GM19240 (cell line): ENCODE results near the gene PTPRM.

Experiments used
- DNase-seq: peaks from one replicate; pipeline ENCODE4 v3.0.0; 2011; ENCODE audit warnings: low spot score; ENCODE audit not compliant: insufficient read length

PTPRM gene

DNA sequence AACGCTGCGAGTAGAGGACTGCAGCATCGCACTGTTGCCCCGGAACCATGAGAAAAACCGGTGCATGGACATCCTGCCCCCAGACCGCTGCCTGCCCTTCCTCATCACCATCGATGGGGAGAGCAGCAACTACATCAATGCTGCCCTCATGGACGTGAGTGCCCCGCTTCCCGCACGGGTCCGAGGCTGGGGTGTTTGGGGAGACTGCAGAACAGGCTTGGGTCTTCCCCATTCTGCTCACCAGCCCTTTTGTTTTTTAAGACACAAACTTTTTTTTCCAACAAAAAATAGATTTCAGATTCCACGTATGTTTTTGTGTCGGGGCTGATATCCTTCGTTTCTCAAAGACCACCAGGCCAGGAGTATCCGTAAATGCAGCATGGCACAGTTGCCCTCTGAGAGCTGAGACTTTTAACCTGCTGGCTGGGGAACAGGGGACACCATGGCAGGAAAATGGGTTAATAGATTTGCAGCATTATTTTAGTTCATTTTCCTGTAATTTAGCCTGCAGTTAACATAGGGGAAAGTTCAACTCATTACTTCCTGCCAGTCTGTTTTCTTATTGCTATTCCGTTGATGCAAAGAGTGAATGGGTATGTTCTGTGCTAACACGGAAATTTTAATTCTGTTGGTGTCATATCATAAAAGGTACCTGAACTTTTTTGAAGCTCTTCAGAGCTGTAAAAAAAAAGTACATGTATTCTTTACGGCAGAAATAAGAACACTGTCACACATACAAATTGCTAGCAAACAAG, 812.2 kb downstream of the PTPRM start:
- no peak for DNase-seq

DNA sequence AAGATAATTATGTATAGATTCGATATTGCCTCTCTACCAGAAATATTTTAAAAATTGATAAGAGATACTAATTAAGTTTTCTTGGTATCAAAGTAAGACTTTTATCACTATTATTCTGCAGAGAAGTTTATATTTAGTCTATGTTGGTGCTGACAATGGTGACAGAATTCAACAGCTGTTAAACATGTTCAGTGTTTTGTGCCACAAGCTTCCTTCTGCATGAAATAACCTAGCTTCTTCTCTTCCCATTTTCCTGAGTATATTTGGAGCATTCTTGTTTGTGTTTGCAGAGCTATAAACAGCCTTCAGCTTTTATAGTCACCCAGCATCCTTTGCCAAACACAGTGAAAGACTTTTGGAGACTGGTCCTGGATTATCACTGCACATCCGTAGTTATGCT, 812.9 kb downstream of the PTPRM start:
- DNase-seq, result no peak

DNA sequence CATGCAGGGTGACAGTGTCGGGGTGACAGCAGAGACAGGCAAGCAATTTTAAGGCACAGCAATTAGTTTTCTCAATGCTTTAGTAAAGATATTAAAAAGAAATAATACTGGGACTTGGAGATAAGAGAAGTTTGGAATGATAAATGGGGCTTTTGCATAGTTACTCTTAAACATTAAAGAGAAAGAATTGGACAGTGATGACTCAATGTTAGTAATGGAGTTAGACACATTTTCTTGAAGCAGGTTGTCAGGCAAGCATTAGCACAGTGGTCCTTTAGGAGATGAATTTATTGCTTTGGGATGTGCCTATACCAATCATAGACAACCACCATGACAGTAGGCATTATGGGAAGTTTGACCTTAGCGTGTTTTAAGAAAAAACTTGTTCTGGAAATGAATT, 813.8 kb downstream of the PTPRM start:
- DNase-seq, result no peak

DNA sequence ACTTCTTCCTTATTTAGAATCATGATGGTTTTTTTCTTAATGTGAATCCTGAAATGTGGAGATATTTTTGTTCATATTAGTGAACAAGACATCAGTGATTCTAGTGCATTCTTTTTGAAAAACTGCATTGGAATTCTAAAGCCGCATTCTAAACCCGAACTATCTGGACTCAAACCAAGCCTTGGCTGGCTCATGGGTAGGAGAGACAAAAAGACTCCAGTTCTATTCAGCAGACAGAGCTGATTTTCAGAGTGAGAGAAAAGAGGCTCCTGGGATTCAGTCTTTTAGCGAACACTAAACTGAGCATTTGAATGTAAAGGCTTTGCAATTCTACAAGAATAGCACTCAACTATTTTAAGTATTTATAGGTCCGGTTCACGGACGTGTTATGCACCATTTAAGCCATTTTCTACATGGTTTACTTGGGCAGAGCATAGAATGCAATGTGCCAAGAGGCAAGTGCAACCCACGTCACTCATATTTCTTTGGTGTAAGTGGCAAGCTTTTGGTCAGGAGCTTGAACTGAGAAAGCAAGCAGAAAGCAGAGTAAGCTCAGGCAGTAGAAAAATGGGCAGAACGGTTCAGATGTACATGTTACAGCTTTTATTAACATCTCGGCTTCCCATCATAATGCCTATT, 814.8 kb downstream of the PTPRM start:
- no peak for DNase-seq

DNA sequence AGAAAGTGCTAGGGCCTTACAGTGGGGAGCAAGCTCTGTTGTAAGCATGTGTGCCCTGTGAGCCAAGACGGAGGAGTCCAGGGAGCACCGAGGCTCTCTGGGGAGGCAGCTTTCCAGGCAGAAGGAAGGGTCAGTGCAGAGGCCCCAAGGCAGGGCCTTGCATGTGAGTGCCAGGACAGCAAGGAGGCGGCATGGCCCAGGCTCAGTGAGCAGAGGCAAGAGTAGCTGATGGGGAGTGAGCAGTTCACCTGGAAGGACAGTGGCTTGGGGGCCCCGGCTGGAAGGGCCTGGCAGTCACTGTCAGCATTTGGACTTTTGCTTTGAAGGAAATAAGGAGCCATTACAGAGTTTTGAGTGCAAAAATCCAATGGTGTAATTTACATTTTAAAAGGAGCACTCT, 818.3 kb downstream of the PTPRM start:
- no peak for DNase-seq

DNA sequence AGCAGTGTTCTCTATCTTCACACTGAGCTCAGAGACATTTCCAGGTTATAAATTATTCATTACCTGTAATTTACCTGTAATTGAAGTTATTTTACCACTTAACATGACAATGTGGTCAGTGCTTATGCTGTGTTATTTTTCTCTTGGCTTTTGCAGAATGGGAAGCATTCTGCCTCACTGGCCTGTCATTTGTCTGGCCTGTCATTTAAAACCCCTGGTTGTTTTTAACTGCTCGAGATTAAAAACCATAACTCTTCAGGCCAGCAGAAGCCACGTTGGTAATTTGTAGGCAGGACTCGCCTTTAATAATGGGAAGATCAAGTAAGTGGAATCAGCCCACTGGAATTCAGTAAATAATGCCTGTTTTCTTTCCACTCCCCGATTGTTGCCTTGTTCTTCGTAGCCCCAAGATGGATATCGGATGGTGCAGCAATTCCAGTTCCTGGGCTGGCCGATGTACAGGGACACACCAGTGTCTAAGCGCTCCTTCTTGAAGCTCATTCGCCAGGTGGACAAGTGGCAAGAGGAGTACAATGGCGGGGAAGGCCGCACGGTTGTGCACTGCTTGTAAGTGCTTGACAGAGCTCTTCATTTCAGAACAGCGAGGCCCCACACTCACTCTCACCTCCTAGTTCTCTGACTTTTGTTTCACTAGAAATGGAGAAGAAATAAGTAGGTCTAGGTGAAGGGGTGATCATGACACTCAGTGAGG, 819.7 kb downstream of the PTPRM start:
- DNase-seq, result no peak

DNA sequence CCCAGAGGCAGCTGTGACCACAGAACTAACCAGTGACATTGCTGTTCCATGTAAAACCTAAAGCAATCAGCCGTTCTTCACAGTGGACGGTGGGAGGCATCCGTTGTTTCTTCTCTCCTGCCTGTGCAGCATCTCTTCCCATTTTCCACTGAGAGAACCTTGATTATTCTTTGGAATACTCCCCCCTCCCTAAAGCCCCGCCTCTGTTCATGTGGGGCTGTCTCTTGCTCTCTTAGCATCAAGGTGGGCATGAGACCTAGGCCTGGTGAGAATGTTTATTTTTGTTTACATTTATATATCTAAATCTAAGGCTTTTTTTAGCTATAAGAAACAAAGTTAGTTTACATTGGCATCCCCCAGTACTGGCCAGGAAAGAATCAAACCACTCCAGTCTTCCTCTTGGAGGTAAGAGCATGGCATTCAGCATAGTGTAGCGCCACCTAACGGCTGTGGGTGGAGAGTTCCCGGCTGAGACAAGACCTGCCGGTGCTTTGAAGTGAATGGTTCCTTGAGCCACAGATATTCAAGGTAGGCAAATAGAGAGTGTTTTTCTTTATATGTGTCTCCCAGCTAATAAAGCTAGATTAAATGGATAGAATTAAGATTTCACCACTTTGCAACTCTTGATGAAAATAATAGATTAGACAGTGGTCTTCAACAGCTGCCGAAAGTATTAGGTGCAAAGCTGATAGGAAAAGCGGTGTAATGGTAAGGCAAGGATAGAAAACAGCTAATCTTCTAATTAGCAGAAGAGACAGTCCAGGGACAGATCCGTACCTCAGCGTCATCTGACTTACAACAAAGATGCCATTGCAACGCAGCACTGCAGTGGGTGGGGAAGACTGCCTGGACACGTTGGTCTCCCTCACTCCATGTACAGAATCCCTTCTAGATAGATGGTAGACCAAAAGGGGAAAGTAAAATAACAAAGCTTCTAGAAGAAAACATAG, 822.5 kb downstream of the PTPRM start:
- peak; percentile 23 for DNase-seq

DNA sequence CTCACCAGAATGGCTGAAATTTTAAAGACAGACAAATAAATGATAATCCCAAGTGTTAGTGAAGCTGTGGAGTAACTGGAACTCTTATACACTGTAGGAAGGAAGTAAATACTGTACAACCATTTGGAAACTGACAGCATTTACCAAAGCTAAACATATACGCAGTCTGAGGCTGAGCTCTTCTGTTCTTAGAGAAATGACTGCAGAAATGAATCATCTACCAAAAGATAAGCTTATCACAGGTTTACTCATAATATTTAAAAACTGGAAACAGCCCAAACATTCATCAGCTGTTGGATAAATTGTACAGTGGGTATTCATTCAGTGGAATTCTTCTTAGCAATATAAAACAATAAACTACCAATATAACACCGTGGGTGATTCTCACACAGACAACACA, 824.0 kb downstream of the PTPRM start:
- no peak for DNase-seq

DNA sequence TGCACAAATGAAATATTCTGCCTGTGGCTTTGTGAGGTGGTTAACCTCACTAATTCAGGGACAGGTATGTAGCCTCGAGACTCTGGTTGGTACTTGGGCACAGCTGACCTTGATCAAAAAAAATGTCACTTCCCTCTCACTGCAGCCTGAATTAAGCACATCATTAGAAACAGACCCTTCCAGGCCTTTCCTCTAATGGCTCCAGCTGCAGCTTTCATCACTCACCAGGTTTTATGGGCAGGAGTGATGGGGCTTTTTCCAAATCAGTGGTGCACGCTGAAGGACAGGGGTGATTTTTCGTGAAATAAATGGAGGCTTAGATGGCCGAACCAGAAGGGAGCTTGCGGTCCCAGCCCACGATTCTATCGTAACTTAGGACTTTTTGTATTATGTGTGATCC, 829.1 kb downstream of the PTPRM start:
- no peak for DNase-seq

DNA sequence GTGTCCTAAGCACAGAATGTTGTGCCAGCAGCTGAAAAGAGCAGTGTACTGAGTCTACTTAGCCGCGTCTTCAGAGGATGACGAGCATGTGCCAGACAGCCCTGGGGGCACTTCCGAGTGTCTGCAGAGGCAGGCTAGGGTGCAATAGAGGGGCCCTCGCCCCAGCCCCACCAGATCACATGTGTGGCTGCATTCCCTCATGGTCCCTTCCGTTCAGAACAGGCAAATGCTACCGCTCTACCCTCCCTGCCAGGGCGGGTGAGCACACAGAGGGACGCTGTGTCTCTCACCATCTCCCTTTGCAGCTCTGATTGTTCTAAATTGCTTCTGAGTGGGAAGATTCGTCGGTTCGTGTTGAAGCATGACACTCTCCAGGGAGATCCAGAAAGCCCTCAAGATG, 829.9 kb downstream of the PTPRM start:
- no peak for DNase-seq

DNA sequence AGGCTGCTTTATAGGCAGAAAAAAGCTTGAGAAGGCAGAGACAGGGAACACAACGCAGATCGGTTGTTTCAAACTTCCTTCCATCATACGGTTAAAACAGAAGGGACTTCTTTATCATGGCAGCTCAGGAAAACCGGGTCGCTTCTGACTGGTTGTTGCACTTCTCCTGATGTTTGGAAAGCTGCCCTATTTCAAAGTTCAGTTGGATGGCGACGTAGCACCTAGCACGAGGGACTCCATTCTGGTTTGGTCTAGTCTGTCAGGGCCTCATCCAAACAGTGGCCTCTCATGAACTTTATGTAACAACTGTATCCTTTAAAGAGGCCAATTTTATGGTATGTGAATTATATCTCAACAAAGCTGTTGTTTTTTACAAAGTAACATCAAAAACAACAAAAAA, 832.0 kb downstream of the PTPRM start:
- no peak for DNase-seq

DNA sequence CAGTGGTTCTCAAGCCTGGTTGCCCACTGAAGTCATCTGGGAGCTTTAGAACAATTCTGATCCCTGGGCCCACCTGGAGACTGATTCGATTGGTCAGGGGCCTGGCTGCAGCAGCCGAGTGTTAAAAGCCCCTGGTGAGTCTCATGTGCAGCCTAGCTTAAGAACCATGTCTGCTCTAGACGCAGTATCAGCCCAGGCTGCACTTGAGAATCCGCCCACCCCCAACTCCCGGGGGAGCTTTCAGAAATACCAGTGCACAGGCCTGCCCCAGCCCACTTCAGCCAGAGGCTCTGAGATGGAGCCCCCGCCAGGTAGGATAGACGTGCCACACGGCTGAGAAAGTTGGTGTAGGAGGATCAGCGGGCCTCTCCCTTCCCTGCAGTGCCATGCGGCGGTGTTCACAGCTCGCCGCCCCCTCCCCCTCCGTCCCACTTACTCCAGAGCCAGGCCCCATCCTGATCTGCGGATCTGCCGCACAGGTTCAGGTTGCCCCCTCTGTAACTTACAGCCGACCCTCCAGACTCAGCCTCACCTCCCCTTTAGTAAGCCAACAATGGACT, 833.2 kb downstream of the PTPRM start:
- DNase-seq, result no peak

DNA sequence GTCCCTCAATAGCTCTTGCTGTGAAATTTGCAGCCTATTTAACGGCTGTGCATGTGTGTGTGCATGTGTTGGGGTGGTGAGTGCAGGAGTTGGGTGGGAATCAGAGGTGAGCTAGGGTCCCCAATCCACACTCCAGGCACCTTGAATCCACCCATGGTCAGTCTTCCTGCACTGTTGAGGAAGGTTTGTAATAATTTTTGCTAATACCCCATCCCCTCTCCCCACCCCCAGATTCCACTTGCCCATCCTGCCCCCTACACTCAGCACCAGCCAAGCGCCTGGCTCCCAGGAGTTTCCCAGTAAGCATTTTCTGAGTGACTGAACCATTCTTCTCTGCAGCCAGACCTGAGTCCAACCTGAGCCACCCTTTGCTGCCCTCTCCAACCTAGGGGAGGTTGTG, 833.7 kb downstream of the PTPRM start:
- DNase-seq, result no peak

DNA sequence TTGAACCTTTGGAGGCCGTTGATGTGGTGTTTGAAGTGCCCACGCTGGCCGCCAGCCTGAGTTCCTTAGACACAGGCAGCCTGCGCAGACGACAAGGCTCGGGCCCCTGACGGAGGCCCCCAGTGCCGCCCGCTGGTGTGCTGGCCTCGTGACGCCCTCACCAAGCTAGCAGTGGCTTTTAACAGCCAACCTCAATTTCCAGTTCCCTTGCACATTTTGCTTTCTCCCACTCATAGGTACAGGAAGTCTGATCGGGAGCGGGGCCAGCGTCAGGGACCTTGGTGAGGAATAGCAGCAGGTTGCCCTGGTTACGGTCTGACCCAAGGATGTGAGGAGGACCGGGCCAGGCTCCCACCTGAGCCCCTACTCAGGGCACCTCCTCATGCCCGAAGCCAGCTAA, 834.5 kb downstream of the PTPRM start:
- no peak for DNase-seq

DNA sequence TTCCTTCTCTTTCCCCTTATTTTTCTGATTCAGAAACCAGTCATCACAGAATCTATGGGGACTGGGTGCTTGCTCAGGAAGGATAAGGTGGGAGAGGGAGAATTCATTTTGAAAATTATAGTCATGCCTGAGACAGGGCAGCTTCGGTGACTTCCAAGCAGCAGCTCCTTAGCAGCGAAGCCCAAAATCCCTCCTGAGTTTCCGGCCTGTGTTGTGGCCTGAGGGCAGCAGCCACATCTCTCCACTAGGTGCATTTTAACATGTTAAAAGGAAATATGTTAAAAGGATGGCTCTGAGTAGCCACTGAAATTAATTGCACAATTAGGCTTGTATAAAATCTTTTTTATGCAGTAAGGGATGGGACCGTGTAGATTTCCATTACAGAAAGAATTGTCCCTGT, 835.1 kb downstream of the PTPRM start:
- DNase-seq, result no peak

DNA sequence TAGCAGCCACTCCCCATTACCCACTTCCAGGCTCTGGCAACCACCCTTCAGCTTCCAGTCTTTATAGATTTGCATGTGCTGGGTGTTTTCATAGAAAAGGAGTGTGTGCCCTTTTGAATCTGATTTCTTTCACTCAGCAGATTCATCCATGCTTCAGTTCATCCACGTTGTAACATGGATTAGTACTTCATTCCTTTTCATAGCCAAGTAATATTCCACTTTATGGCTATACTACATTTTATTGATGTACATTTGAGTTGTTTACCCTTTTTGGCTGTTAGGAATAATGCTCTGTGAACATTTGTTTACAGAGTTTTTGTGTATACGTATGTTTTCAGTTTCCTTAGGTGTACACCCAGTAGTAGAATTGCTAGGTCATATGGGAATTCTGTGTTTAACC, 836.6 kb downstream of the PTPRM start:
- no peak for DNase-seq

DNA sequence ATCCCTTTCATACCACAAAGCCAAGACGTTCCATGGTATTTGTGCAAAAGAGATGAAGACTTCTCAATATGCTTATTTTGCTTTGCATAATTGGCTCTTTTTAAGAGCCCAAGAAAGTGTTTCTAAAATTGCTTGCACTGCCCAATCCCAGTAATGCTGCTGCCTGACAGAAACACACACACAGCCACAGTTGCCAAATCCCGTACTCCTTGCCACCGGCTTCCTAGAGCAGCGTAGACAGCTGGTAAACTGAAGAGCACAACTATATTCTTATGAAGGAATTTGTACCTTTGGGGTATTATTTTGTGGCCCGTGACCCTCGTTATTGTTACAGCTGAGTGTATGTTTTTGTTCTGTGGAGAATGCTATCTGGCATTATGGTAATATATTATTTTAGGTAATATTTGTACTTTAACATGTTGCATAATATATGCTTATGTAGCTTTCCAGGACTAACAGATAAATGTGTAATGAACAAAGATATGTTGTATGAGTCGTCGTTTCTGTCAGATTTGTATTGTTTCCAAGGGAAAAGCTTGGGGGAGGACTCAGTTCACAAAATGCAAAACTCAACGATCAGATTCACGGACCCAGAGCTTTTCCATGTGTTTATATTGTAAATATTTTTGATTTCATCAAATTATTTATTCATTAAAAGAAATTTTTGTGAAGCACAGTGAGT, 839.2 kb downstream of the PTPRM start:
- no peak for DNase-seq

DNA sequence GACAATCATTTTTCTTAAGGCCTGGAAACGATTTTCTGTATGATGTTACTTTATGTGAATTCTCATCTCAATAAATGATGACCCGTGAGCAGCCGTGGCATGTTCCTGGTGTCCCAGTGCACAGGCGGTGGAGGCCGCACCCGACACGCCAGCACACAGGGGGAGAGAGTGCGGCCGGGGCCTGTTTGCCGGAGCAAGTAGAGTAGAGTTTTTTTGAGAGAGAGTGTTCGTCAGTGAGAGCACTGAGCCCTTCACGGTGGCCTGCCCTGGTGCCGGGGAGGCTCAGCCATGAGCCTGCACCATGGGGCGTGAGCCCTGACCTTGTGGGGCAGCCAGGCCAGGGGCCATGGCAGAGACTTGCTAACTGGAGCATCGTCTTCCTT, 839.7 kb downstream of the PTPRM start:
- no peak for DNase-seq

DNA sequence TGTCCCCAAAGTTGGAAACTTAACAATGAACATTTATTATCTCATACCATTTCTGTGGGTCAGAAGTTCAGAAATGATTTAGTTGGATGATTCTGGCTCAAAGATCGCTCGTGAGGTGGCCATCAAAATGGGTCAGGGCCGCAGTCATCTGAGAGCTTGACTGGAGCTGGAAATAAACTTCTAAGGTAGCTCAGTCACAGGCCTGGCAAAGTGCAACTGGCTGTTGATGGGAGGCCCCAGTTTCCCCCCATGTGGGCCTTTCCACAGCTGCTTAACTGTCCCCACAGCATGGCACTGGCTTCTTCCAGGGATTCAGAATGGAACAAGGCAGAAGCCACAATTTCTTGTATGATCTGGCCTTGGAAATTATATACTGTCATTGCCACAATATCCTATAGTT, 842.0 kb downstream of the PTPRM start:
- DNase-seq, result no peak

DNA sequence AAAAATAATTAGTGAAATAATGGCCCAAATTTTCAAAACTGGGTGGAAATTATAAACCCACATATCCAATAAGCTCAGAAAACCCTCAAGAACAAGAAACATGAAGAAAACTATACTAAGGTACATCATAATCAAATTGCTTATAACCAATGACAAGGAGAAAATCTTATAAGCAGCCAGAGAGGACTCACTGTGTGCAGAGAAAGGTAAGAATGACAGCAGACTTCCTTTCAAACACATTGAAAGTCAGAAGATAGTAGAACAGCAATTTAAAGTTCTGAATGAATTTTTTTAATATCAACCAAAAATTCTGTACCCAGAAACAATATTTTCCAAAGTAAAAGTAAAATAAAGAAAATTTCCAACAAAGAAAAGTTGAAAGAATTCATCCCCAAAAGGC, 844.4 kb downstream of the PTPRM start:
- DNase-seq, result no peak

DNA sequence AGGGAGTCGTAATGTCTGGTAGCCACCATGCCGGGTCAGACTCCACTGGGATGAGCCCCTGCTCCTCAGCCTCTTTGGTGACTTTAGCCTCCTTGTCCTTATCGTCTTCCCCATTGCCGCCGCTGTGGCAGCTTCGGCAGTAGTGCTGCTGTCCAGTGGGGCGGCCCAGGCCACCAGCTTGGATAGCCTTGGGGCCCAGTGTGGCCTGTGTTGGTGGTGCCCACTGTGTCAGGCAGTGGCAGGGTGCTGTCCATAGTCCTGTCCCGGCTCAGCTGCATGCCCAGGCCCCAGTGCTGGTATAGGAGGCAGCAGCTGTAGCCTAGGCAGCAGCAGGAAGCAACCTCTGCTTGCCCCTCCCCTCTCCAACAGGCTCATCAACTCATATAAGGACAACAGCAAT, 845.0 kb downstream of the PTPRM start:
- DNase-seq, result no peak
